Measurements from ENCODE around the gene PKN1. TPM values are rescaled to one million over a fixed set of nuclear protein-coding genes. Genes with fewer than 3 reads are reported as not detected.

Gene PKN1
- total and polyA plus RNA-seq, 2 experiments from 2014 or later: 86.8 to 201 TPM

DNA sequence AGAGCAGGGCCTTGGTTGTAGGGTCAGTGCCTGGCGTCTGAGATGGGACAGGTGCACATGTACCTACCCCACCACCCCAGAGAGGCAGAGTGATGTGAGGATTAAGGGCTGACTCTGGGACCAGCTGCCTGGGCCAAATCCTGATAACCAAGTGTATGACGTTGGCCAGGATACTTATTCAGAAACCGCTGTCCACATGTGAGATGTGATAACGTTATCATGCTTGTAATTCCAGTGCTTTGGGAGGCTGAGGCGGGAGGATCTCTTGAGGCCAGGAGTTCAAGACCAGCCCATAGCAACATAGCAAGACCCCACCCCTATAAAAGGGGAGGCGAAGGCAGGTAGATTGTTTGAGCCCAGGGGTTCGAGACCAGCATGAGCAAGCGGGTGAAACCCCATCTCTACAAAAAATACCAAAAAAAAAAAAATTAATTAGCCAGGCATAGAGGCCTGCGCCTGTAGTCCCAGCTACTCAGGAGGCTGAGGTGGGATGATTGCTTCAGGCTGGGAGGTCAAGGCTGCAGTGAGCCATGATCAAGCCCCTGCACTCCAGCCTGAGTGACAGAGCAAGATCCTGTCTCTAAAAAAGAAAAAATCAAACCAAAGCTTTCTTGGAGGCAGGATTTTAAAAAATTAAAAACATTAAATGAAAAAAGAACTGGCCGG lies 41.8 kb upstream of the PKN1 start (continued):
- TF ChIP-seq ZNF462 (CRISPR knock-in tag; IDR thresholded peaks at IDR 0.05) (no peak), STAT1 (IDR thresholded peaks at IDR 0.05; ENCODE audit: unreplicated experiment) (no peak), EZH2phosphoT487 (IDR thresholded peaks at IDR 0.05; ENCODE audit: unreplicated experiment) (no peak)
- TF ChIP-seq, protein P1, sequence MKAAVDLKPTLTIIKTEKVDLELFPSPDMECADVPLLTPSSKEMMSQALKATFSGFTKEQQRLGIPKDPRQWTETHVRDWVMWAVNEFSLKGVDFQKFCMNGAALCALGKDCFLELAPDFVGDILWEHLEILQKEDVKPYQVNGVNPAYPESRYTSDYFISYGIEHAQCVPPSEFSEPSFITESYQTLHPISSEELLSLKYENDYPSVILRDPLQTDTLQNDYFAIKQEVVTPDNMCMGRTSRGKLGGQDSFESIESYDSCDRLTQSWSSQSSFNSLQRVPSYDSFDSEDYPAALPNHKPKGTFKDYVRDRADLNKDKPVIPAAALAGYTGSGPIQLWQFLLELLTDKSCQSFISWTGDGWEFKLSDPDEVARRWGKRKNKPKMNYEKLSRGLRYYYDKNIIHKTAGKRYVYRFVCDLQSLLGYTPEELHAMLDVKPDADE (IDR thresholded peaks at IDR 0.05): no peak

GRCh38 chr19:14393329-14393728 lies 39.8 kb upstream of the PKN1 start:
- H3K27me3 ChIP-seq (ENCODE audit: insufficient read depth): no peaks in the 10 kb centered on the region
- H3K4me3 Mint-ChIP-seq: no peak overlapping the region; the same call in 2 of the 3 replicates
- H3K4me2 ChIP-seq: no peak overlapping the region
- ATAC-seq (peak; percentile 67), DNase-seq (ENCODE audit: low spot score) (no peak)
- H3K27ac Mint-ChIP-seq: no peak overlapping the region
- no peak overlapping the region for H3K4me3 ChIP-seq
- no peaks in the 10 kb centered on the region for H3K9me2 ChIP-seq (ENCODE audit: insufficient read depth)
- peaks cover 9% of the 10 kb centered on the region for H3K27me3 Mint-ChIP-seq (ENCODE audit: insufficient read depth, low read depth, poor library complexity)
- no peaks in the 10 kb centered on the region; the same call in 2 of the 3 replicates for H3K9me3 Mint-ChIP-seq
- H2AFZ ChIP-seq: no peak overlapping the region
- no peaks in the 10 kb centered on the region for H4K20me1 ChIP-seq (replicated peaks; ENCODE audit: insufficient read depth)
- H3K36me3 Mint-ChIP-seq (ENCODE audit: low read depth): no peaks in the 10 kb centered on the region
- no peaks in the 10 kb centered on the region for H3K4me1 ChIP-seq (ENCODE audit: insufficient read depth)
- no peaks in the 10 kb centered on the region for H3K36me3 ChIP-seq (ENCODE audit: insufficient read depth)
- H3K4me1 Mint-ChIP-seq: peaks cover 9% of the 10 kb centered on the region
- H3K27ac ChIP-seq (ENCODE audit: low read depth): no peak overlapping the region
- no peaks in the 10 kb centered on the region for H3F3A ChIP-seq (replicated peaks; ENCODE audit: low read depth)
- no peaks in the 10 kb centered on the region for H3K79me2 ChIP-seq (replicated peaks; ENCODE audit: insufficient read depth)
- TF ChIP-seq NANOG (IDR thresholded peaks at IDR 0.05; ENCODE audit: borderline replicate concordance) (no peak), CREB1 (CRISPR knock-in tag; IDR thresholded peaks at IDR 0.05; ENCODE audit: low read depth) (no peak), ZNF331 (CRISPR knock-in tag; IDR thresholded peaks at IDR 0.05; ENCODE audit: low read depth) (no peak), ZNF462 (CRISPR knock-in tag; IDR thresholded peaks at IDR 0.05) (no peak), ZNF114 (CRISPR knock-in tag; IDR thresholded peaks at IDR 0.05) (no peak), POLR2AphosphoS5 (IDR thresholded peaks at IDR 0.05; ENCODE audit: low read depth) (no peak)
